ENCODE results near the gene MAP3K8. TPM values are rescaled to one million over a fixed set of nuclear protein-coding genes. Genes with fewer than 3 reads are reported as not detected.

The MAP3K8 gene
- total and polyA plus RNA-seq, 2 donors from 2014 or later = 6.7 to 41.6 TPM

DNA sequence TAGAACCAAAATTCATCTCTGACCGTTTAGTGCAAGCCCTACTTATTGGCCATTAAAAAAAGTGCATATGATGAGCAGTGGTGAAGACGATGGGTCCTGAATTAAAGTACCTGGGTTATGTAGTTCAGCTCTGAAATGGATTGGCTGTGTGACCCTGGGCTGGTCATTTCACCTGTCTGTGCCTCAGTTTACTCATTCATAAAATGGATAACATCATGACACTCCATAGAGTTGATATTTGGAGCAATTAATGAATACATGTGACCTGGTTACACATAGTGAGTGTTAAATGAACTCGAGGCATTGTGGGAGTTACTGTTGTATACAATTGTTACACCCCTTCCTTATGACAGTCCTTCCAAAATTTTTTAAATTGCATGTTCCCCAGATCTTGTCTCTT, 9.1 kb downstream of the MAP3K8 start:
- Histone ChIP-seq H3K36me3 (ENCODE audit: control insufficient read depth in 2 of 3, insufficient read depth in 3 of 3, low read length in 3 of 3) (peaks cover 0 to 9% (median 8%) of the 10 kb centered on the region in 3 donors), H3K27me3 (ENCODE audit: control insufficient read depth, insufficient read depth, low read length) (no peaks in the 10 kb centered on the region), H3K9ac (ENCODE audit: low read length in 3 of 3) (no peak overlapping the region), H3K4me3 (ENCODE audit: low read length in 3 of 3) (no peak overlapping the region), H3K27ac (ENCODE audit: low read depth in 2 of 2, low read length in 2 of 2) (no peak overlapping the region), H3K9me3 (ENCODE audit: control insufficient read depth in 2 of 3, insufficient read depth in 1 of 3, low read length in 3 of 3) (no peaks in the 10 kb centered on the region), H3K4me1 (ENCODE audit: control insufficient read depth in 2 of 3, insufficient read depth in 2 of 3, low read depth in 1 of 3, low read length in 3 of 3) (peaks cover 0 to 7% (median 2%) of the 10 kb centered on the region in 3 donors)
- DNase-seq = no peak
- intact Hi-C loops (cut with DNase I) = no loop called here
- no peak for FAIRE-seq
- TF ChIP-seq, protein P1, sequence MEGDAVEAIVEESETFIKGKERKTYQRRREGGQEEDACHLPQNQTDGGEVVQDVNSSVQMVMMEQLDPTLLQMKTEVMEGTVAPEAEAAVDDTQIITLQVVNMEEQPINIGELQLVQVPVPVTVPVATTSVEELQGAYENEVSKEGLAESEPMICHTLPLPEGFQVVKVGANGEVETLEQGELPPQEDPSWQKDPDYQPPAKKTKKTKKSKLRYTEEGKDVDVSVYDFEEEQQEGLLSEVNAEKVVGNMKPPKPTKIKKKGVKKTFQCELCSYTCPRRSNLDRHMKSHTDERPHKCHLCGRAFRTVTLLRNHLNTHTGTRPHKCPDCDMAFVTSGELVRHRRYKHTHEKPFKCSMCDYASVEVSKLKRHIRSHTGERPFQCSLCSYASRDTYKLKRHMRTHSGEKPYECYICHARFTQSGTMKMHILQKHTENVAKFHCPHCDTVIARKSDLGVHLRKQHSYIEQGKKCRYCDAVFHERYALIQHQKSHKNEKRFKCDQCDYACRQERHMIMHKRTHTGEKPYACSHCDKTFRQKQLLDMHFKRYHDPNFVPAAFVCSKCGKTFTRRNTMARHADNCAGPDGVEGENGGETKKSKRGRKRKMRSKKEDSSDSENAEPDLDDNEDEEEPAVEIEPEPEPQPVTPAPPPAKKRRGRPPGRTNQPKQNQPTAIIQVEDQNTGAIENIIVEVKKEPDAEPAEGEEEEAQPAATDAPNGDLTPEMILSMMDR (IDR thresholded peaks at IDR 0.05; ENCODE audit: borderline replicate concordance, extremely low read depth, insufficient read depth) = no peak

DNA sequence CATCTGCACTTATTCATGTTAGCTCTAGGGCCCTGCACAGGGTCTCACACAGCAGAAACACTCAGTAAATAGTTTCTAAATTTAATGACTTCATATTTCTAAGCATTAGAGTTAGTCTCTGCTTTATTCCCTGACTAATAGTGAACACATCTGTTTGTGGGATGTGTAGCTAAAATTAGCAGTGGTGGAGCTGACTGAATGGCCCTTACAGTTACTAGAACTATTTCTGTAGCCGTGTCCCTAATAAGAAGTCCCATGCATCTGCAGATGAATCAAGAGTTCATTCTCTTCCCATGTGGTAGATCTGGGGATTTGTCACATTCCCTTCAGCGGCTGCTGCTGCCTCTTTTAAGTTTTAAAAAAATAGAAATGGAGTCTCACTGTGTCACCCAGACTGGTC, 11.7 kb downstream of the MAP3K8 start:
- Histone ChIP-seq H3K27me3 (ENCODE audit: control insufficient read depth, insufficient read depth, low read length) (no peaks in the 10 kb centered on the region), H3K4me1 (ENCODE audit: control insufficient read depth in 2 of 3, insufficient read depth in 2 of 3, low read depth in 1 of 3, low read length in 3 of 3) (peaks cover 0 to 2% (median 0%) of the 10 kb centered on the region in 3 donors), H3K27ac (ENCODE audit: low read depth in 2 of 2, low read length in 2 of 2) (no peak overlapping the region), H3K9ac (ENCODE audit: low read length in 3 of 3) (no peak overlapping the region), H3K9me3 (ENCODE audit: control insufficient read depth in 2 of 3, insufficient read depth in 1 of 3, low read length in 3 of 3) (no peaks in the 10 kb centered on the region), H3K4me3 (ENCODE audit: low read length in 3 of 3) (no peak overlapping the region), H3K36me3 (ENCODE audit: control insufficient read depth in 2 of 3, insufficient read depth in 3 of 3, low read length in 3 of 3) (peaks cover 0 to 17% (median 13%) of the 10 kb centered on the region in 3 donors)
- FAIRE-seq (no peak), DNase-seq (no peak)
- TF ChIP-seq, protein P1 (IDR thresholded peaks at IDR 0.05; ENCODE audit: borderline replicate concordance, extremely low read depth, insufficient read depth) = no peak
- intact Hi-C loops (cut with DNase I) = no loop called here

DNA sequence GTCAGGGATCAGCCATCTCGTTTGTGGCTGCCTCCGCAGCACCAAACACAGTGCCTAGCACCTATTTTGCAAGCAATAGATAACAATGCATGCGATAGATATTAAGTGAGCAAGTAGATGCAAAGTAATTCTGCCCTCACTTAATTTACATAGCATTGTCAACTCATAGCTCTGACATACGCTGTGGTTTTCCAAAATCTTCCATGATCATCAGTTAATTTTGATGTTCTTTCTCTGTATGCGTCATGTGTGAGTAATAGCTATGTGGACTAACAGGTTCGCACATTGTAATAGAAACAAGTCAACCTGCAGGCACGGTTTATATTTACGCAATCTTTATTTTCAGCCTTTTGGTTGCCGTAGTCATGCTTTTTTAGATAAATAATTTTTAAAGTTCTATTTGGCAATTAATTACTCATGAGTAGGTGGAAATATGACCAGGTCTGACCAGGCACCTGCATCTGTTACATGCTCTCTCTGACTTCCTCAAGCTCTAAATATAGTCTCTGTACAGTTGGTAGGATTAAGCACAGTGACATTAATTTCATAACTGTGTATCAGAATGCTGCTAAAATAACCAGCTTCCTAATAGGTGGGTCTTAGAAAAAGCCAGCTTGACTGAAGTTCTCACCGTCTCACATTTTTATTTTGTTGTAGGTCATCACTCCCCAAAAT, 13.3 kb downstream of the MAP3K8 start:
- intact Hi-C loops (cut with DNase I) = no loop called here
- no peak for DNase-seq
- no peak for FAIRE-seq
- Histone ChIP-seq H3K9me3 (ENCODE audit: control insufficient read depth in 2 of 3, insufficient read depth in 1 of 3, low read length in 3 of 3) (no peaks in the 10 kb centered on the region), H3K4me3 (ENCODE audit: low read length in 3 of 3) (no peak overlapping the region), H3K4me1 (ENCODE audit: control insufficient read depth in 2 of 3, insufficient read depth in 2 of 3, low read depth in 1 of 3, low read length in 3 of 3) (no peaks in the 10 kb centered on the region), H3K36me3 (ENCODE audit: control insufficient read depth in 2 of 3, insufficient read depth in 3 of 3, low read length in 3 of 3) (peaks cover 0 to 14% (median 13%) of the 10 kb centered on the region in 3 donors), H3K27ac (ENCODE audit: low read depth in 2 of 2, low read length in 2 of 2) (no peak overlapping the region), H3K9ac (ENCODE audit: low read length in 3 of 3) (no peak overlapping the region), H3K27me3 (ENCODE audit: control insufficient read depth, insufficient read depth, low read length) (no peaks in the 10 kb centered on the region)
- TF ChIP-seq, protein P1 (IDR thresholded peaks at IDR 0.05; ENCODE audit: borderline replicate concordance, extremely low read depth, insufficient read depth) = no peak

Data from kidney (tissue), 14 donors.